IPS DF 4.7 (cell line): ENCODE measurements around the gene ZNF546.
"Not testable (repeated sequence)": the region's sequence is repeated elsewhere in the genome, so short reads cannot be mapped to it uniquely, and the experiment has no call there.

Experiments used
- DNase-seq: peaks from one replicate; pipeline ENCODE4 v3.0.0-alpha.2; 2013; ENCODE audit warnings: low spot score; ENCODE audit errors: extremely low read depth

The ZNF546 gene

DNA sequence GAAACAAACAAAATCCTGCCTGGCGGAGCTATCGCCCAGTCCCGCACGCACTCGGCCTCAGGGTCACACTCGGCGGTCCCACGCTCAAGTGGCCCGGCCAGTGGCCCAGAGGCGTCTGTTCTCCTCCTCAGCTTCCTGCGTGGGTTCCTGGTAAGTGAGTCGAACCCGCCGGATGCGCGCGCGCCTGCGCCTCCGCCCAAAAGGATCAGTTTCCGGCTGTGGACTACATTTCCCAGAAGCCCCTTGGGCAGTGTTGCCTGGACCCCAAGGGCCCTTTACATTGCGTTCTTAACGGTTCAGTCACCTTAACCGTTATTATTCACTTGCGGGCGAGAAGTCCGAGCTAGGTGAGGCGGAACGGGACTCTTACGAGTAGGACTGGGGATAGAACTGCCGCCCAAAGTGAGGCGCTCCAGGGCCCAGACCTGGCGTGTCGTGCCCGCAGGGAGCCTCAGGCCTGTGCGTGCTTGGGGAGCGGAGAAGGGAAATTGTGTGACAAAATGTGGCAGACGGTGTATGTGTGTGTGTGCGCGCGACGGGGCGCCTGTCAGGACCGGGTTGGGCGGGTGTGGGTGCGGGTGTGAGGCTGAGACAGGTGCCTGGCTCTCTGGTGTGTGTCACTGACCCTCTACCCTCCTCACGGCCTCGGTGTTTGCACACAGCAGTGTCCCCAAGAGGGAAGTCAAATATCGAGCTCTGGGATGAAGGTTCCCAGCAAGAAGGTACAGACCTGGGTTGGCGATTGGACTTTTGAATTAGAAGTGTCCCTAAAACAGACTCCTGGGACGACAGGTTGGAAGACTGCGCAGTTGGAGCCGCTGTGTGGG is at the start of gene ZNF546:
ZNF546 (plus strand) TSS at position 250 of the 827 bp plus-strand sequence. CDS start 1,267 bp downstream, outside the sequence.
- DNase-seq = peak; percentile 28

GRCh38 chr19:39949026-39949747 is 47.7 kb upstream of the ZNF546 start:
- DNase-seq = no peak

DNA sequence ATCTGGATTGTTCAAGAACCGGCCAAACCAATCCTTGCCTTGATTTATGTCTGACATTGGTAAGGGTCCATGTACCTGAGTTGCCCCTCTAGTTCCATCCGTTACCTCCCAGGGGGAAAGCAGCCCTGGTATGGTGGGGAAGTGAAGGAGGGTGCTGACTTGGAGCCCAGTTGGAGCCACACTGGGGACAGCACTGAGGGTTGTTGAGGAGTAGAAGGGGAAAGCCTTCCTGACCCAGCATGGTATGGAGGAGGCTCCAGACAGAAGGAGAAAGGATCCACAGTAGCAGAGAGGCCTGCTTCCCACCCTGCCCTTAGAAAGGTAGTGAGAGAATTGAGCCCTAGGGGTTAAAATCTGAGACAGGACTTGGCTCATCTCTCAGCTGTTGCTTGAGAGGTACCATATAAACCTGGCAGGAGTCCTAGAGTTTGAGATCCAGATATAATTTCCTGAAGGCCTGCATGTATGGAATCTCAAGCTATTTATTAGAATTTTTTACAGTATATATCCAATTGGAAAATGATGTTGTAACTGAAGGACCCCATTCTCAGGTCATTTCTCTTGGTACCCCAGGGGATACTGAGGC is 45.7 kb upstream of the ZNF546 start:
- DNase-seq = no peak

DNA sequence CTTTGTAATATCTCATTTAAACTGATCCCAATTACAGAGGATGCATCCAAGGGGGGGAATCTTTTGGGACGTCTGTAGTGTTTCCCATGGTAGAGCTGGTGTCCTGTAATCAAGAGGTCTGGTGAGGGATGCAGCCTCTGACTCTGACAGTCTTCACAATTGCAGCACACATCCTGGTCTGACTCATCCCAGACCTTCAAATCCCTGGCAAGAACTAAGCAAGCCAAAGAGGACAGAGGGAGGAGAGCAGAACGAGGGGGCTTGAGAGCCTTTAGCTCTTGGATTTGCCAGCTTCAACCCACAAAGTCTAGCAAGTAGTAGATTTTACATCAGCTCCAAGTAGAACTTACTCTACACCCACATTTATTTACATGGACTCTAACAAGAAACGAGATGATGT is 45.2 kb upstream of the ZNF546 start:
- no peak for DNase-seq

DNA sequence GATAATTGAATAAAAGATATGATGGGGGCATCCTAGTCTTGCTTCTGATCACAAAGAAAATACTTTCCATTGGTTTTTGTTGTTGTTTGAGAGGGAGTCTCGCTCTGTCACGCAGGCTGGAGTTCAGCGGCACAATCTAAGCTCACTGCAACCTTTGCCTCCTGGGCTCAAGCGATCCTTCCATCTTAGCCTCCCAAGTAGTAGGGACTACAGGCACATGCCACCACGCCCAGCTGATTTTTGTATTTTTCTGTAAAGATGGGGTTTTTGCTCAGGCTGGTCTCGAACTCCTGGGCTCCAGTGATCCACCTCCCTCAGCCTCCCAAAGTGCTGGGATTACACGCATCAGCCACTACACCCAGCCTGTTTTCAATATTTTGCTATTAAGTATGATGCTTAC is 42.9 kb upstream of the ZNF546 start:
- no peak for DNase-seq

DNA sequence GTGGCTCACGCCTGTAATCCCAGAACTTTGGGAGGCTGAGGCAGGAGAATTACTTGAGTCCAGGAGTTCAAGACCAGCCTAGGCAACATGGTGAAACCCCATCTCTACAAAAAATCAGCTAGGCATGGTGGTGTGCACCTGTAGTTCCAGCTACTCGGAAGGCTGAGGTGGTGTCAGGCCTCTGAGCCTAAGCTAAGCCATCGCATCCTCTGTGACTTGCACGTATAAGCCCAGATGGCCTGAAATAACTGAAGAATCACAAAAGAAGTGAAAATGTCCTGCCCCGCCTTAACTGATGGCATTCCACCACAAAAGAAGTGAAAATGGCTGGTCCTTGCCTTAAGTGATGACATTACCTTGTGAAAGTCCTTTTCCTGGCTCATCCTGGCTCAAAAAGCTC is 39.0 kb upstream of the ZNF546 start:
- DNase-seq = not testable (repeated sequence)

GRCh38 chr19:39958942-39959341 is 37.9 kb upstream of the ZNF546 start:
- DNase-seq = not testable (repeated sequence)

GRCh38 chr19:39959407-39959806 is 37.5 kb upstream of the ZNF546 start:
- not testable (repeated sequence) for DNase-seq

- DNase-seq = no peak
Measured at GRCh38 chr19:39963898-39964297, 33.0 kb upstream of the ZNF546 start.

DNA sequence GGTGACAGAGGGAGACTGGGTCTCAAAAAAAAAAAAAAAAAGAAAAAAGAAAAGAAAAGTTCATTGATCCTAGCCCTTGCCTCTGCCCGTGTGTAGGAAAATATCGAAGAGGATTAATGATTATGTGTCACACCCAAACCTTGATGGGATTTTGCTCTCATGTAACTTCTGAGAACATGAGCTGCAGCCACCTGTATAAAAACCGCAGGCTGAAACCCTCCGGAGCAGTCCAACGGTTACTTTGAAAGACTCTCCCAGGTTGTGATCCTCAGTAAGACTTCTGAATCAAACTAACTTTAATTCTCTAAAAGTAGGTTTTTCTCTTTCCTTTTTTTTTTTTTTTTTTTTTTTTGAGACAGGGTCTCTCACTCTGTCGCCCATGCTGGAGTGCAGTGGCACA is 30.2 kb upstream of the ZNF546 start:
- DNase-seq = no peak

GRCh38 chr19:39967561-39967960 is 29.3 kb upstream of the ZNF546 start:
- no peak for DNase-seq

DNA sequence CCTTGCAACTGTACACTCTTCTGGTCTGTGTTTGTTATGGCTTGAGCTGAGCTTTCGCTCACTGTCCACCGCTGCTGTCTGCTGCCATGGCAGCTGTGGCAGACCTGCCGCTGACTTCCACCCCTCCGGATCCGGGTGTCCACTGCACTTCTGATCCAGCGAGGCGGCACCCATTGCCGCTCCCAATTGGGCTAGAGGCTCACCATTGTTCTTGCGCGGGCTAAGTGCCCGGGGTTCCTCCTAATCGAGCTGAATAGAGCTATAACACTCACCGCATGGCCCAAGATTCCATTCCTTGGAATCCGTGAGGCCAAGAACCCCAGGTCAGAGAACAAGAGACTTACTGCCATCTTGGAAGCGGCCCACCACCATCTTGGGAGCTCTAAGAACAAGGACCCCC is 28.1 kb upstream of the ZNF546 start:
- DNase-seq = no peak

- no peak for DNase-seq
Measured at GRCh38 chr19:39969266-39969665, 27.6 kb upstream of the ZNF546 start.

DNA sequence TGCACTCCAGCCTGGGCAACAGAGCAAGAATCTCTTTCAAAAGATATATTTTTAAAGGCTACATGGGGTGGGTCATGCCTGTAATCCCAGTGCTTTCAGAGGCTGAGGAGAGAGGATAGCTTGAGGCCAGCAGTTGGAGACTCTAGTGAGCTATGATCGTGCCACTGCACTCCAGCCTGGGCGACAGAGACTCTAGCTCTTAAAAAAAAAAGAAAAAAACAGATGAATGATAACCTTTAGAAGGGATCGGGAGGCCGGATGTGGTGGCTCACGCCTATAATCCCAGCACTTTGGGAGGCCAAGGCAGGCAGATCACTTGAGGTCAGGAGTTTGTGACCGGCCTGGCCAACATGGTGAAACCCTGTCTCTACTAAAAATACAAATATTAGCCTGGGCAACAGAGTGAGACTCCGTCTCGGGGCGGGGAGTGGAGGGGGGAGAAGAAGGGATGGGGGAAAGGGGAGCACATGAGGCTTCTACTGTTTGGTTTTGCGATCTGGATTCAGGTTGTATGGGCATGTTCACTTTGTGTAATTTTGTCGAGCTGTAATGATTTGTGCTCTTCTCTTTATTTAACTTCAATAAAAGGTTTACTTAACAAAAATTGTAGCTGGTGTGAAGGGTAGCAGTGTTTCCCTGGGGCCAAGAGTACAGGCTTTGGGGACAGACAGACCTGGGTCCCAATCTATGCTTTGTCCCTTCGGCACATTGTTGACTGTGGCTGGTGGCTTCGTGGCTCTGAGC is 27.0 kb upstream of the ZNF546 start:
- DNase-seq = no peak

DNA sequence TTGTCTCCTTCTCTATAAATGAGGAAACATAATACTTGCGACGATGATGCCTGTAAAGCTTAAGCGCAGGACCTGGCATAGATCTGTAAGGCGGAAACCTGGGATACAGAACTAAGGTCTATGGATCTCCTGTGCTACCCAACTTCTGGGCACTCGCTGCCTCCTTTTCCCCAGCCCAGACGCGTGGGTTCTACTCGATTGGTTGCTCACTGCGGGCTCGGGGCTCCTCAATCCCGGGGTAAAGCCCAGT is 26.5 kb upstream of the ZNF546 start:
- DNase-seq = no peak

- DNase-seq = peak; percentile 97
Measured at GRCh38 chr19:39970675-39971379, 26.0 kb upstream of the ZNF546 start, which contains the start of gene PSMC4. Gene PSMC4, plus strand, starts transcription at chr19:39971165. Its CDS starts 38 bp downstream, at chr19:39971203.

DNA sequence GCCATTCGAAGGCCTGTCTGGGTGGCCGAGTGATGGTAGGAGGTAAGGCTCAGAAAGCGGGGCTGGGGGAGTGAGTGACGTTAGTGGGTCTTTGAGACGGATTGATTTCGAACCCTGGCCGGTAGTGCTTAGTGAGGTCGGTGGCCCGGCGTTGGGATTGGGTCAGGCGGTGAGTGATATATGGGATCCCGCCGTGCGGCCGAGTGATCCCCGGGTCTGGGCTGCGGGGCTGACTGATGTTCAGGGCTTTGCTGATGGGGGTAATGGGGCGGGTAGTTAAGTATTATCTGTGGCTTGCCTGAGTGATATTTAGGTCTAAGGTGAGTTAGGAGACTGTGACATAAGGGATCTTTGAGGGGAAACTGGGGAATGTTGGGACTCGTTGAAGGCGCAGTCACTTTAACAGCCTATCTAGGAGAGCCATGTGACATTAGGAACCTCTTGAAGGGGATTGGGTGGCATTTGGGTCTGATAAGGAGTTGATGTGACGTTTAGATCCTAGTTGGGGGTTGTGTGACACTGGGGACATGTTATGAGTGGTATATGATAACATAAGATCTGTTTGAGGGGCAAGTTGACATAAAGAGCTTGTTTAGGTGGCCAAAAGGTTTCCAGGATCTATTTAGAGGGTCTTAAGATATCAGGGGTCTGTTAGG is 25.4 kb upstream of the ZNF546 start:
- no peak for DNase-seq

GRCh38 chr19:39974377-39975155 is 22.3 kb upstream of the ZNF546 start:
- DNase-seq = no peak

DNA sequence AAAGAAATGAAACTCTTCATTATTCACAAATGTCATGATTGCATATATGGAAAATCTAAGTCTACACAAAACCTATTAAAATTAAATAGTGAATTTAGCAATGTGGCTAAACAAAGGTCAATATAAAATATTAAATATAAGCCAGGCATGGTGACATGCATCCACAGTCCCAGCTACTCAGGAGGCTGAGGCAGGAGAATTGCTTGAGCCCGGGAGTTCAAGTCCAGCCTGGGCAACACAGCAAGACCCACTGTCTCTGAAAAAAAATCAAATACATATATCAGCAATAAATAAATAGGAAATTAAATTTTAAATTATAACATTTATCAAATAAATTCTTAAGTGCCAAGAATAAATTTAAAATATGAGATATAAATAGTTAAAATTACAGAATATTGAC is 14.0 kb upstream of the ZNF546 start:
- DNase-seq = no peak
